ENCODE data around the gene CD38.

CD38 gene

DNA sequence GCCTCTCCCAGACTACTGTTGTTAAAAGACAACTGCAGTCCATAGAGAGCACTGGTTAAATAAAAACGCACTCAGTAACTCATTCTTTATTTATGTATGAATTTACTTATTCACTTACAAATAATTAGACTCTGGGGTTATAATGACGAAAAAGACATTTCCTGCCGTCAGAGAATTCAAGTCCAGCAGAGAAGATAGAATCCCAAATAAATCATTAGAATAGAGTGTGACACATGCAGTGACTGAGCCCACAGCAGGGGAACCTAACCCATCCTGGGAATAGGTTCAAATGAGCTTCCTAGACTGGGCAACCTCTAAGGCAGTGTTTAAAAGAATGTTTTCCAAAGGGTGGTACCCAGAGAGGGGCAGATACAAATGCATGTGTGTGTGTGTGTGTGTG lies 106.5 kb downstream of the CD38 start:
- FAIRE-seq (no peak), DNase-seq (ENCODE audit: insufficient read length, low spot score) (no peak)

DNA sequence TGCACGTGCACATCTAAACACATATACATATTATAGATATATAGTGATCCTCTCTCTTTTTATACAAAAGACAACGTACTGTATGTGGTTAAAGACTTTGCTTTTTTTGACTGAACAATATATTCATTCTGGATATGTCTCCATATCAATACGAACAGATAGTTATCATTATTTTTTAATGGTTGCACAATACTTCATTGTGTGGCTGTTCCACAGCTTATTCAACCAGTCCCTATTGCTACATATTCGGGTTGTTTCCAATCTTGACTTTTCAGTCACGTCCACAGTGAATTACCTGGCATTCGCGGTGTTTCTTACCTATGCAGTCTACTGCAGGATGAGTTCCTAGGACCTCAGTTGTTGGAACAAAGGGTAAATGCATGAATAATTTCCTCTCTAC lies 107.3 kb downstream of the CD38 start:
- FAIRE-seq (no peak), DNase-seq (ENCODE audit: insufficient read length, low spot score) (no peak)
- TF ChIP-seq POU2F2 (IDR thresholded peaks at IDR 0.05; ENCODE audit: low read depth, low read length), result no peak

More for the DNA sequence above, 106.5 kb downstream of the CD38 start:
- TF ChIP-seq POLR2A (IDR thresholded peaks at IDR 0.05; ENCODE audit: low read depth, low read length), result no peak
- no peak for TF ChIP-seq POU2F2 (IDR thresholded peaks at IDR 0.05; ENCODE audit: low read depth, low read length)
- no peak for TF ChIP-seq PAX5 (IDR thresholded peaks at IDR 0.05; ENCODE audit: insufficient read depth, low read length, severe bottlenecking)
- no peak for TF ChIP-seq SPI1 (IDR thresholded peaks at IDR 0.05; ENCODE audit: low read depth, low read length)
- no peak for TF ChIP-seq TAF1 (IDR thresholded peaks at IDR 0.05; ENCODE audit: low read depth, low read length)
- no peak for TF ChIP-seq POLR2AphosphoS5 (IDR thresholded peaks at IDR 0.05; ENCODE audit: low read depth, low read length)

DNA sequence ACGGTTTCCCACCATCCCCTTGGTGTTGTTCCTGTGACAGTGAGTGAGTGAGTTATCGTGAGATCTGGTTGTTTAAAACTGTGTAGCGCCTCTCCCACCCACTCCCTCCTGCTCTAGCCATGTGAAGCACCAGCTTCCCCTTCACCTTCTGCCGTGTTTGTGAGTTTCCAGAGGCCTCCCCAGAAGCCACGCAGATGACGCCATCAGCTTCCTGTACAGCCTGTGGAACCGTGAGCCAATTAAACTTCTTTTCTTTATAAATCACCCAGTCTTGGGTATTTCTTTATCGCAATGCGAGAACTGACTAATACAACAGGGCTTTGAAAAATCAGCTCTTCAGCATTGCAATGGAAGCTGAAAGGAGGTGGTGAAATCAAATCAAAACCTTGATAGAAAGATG lies 110.4 kb downstream of the CD38 start:
- no peak for FAIRE-seq
- DNase-seq (ENCODE audit: insufficient read length, low spot score), result no peak
- TF ChIP-seq SPI1 (IDR thresholded peaks at IDR 0.05; ENCODE audit: low read depth, low read length) (no peak), PAX5 (IDR thresholded peaks at IDR 0.05; ENCODE audit: insufficient read depth, low read length, severe bottlenecking) (no peak), POU2F2 (IDR thresholded peaks at IDR 0.05; ENCODE audit: low read depth, low read length) (no peak), POLR2A (IDR thresholded peaks at IDR 0.05; ENCODE audit: low read depth, low read length) (no peak), TAF1 (IDR thresholded peaks at IDR 0.05; ENCODE audit: low read depth, low read length) (no peak), POLR2AphosphoS5 (IDR thresholded peaks at IDR 0.05; ENCODE audit: low read depth, low read length) (no peak)

DNA sequence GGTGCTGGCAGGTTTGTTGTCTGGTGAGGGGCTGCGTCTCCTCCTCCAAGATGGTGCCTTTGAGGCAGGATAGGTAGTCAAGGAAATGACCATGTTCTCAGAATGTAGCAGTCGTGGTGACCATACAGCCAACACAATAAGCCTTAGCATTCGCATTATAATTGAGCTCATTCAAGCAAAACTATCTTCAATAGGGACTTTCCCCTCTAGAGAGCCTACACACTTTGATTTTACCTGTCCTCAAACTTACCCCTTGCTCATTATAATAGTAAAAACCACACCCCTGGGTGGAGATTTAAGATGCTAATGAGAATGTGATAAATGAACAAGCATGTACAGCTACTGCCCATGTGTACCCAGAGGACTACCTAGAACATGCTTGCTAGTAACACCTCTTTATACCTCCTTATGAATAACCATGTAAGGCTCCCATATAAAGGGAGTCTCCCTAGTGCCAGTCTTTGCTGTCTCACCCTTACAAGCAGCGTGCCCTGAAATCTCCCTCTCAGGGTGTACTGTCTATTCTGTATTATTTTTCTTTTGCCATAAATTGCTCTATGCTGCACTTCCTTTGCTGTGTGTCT lies 112.2 kb downstream of the CD38 start:
- peak; percentile 73 for FAIRE-seq
- TF ChIP-seq POU2F2 (IDR thresholded peaks at IDR 0.05; ENCODE audit: low read depth, low read length) (no peak), SPI1 (IDR thresholded peaks at IDR 0.05; ENCODE audit: low read depth, low read length) (no peak), PAX5 (IDR thresholded peaks at IDR 0.05; ENCODE audit: insufficient read depth, low read length, severe bottlenecking) (no peak), TAF1 (IDR thresholded peaks at IDR 0.05; ENCODE audit: low read depth, low read length) (no peak), POLR2A (IDR thresholded peaks at IDR 0.05; ENCODE audit: low read depth, low read length) (no peak), POLR2AphosphoS5 (IDR thresholded peaks at IDR 0.05; ENCODE audit: low read depth, low read length) (no peak)
- no peak for DNase-seq (ENCODE audit: insufficient read length, low spot score)

DNA sequence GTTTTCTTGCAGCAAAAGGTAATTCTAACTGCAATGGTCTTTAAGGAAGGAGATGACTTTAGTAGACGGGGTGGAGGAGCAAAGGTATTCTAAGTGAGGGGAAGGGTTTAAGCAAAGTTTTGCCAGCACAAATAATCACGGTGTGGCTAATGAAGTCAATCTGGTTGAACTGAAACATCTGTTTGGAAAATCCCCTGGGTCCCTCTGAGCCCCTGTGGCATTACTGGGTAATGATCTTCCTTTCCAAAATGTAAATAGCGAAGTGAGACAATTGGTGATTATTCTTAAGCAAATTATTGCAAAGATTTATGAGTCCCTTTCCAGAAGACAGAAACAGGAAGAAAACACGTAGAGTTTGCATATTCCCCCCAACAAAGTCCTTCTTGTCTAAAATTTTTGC lies 113.2 kb downstream of the CD38 start:
- FAIRE-seq (no peak), DNase-seq (ENCODE audit: insufficient read length, low spot score) (no peak)
- no peak for TF ChIP-seq POU2F2 (IDR thresholded peaks at IDR 0.05; ENCODE audit: low read depth, low read length)
- no peak for TF ChIP-seq POLR2A (IDR thresholded peaks at IDR 0.05; ENCODE audit: low read depth, low read length)
- no peak for TF ChIP-seq PAX5 (IDR thresholded peaks at IDR 0.05; ENCODE audit: insufficient read depth, low read length, severe bottlenecking)
- TF ChIP-seq TAF1 (IDR thresholded peaks at IDR 0.05; ENCODE audit: low read depth, low read length), result no peak
- 0 out of 2 replicates have a peak, but pooled peaks have one; percentile 10 for TF ChIP-seq SPI1 (IDR thresholded peaks at IDR 0.05; ENCODE audit: low read depth, low read length)
- TF ChIP-seq POLR2AphosphoS5 (IDR thresholded peaks at IDR 0.05; ENCODE audit: low read depth, low read length), result no peak

DNA sequence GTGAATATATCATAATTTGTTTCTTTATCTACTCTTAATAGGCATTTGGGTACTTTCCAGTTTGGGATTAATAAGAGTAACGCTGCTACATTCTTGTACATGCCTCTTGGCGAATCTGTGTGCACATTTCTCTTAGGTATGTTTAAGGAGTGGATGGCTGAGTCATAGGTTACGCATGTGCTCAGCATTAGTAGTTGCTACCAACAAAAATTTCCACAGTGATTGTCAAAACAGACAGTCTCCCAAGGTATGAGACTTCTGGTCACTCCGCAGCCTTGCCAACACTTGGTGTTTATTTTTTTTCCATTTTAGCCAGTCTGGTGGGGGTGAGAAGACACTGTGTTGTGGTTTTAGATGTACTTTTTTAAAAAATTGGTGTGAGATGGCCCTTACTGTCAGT lies 115.8 kb downstream of the CD38 start:
- TF ChIP-seq TAF1 (IDR thresholded peaks at IDR 0.05; ENCODE audit: low read depth, low read length) (no peak), POLR2A (IDR thresholded peaks at IDR 0.05; ENCODE audit: low read depth, low read length) (no peak), POLR2AphosphoS5 (IDR thresholded peaks at IDR 0.05; ENCODE audit: low read depth, low read length) (no peak), SPI1 (IDR thresholded peaks at IDR 0.05; ENCODE audit: low read depth, low read length) (no peak), POU2F2 (IDR thresholded peaks at IDR 0.05; ENCODE audit: low read depth, low read length) (no peak), PAX5 (IDR thresholded peaks at IDR 0.05; ENCODE audit: insufficient read depth, low read length, severe bottlenecking) (no peak)
- no peak for FAIRE-seq
- no peak for DNase-seq (ENCODE audit: insufficient read length, low spot score)

DNA sequence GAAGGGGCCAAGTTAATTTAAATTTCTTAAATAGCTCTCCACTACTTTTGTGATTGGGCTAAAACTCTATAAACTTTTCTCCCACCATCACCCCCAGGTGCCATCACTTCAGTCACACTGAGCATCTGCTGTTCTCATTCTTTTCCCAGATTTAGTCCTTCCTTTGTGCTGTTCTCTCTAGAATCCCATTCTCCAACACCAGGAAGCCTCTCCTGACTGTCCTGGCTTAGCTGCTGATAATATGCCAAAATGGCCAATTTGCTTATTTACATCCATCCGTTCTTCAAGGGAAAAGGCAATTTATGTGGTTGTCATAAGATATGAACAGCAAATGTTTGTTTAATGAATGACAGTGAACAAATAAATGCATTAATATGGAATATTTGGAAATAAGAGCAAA lies 116.3 kb downstream of the CD38 start:
- TF ChIP-seq POLR2A (IDR thresholded peaks at IDR 0.05; ENCODE audit: low read depth, low read length) (no peak), PAX5 (IDR thresholded peaks at IDR 0.05; ENCODE audit: insufficient read depth, low read length, severe bottlenecking) (no peak), POLR2AphosphoS5 (IDR thresholded peaks at IDR 0.05; ENCODE audit: low read depth, low read length) (no peak), TAF1 (IDR thresholded peaks at IDR 0.05; ENCODE audit: low read depth, low read length) (no peak), POU2F2 (IDR thresholded peaks at IDR 0.05; ENCODE audit: low read depth, low read length) (no peak), SPI1 (IDR thresholded peaks at IDR 0.05; ENCODE audit: low read depth, low read length) (no peak)
- FAIRE-seq, result no peak
- no peak for DNase-seq (ENCODE audit: insufficient read length, low spot score)

DNA sequence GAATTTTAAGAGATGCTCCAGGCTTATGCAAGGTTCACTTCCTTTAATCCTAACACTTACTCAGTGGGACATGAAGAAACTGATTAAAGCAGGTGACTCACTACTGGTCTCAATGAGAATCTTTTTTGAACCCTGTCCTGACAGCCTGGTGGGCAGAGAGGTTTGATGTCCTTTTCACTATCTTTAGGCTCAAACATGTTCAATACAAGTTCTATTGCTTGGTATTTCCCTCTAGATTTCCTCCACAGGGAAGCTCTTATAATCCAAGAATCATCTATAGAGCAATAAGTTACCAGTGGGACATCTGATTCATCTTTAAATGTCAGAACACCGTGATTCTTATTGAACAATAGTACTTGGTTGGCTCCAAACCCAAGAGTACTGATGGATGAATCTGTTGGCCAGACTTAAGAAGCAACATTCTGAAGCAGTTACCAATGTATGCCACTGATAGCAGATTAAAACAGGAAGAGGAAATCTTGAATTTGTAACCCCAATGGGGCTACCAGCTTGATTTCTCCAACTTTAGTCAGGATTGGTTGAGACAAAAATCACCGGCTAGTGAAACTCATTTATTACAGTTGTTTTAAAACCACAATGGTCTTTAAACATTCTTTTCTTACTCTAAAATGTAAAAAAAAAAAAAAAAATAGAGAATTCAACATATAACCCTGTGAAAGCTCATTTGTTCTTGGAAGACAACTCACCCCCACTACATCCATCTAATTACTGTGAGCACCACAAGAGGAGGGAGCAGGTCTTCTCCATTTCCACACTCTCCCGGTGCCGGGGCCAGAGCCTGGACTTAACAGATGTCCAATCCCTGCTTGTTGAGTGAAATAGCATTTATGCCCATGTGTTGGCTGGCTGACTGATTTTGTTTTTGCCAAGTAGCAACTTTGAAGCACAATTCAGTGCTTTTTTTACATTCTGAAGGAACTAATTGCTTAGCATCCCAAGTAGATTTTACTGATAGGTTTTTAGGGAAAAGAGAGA lies 117.1 kb downstream of the CD38 start:
- no peak for DNase-seq (ENCODE audit: insufficient read length, low spot score)
- FAIRE-seq, result no peak
- TF ChIP-seq POLR2A (IDR thresholded peaks at IDR 0.05; ENCODE audit: low read depth, low read length) (no peak), POU2F2 (IDR thresholded peaks at IDR 0.05; ENCODE audit: low read depth, low read length) (no peak), SPI1 (IDR thresholded peaks at IDR 0.05; ENCODE audit: low read depth, low read length) (no peak), TAF1 (IDR thresholded peaks at IDR 0.05; ENCODE audit: low read depth, low read length) (no peak), PAX5 (IDR thresholded peaks at IDR 0.05; ENCODE audit: insufficient read depth, low read length, severe bottlenecking) (no peak), POLR2AphosphoS5 (IDR thresholded peaks at IDR 0.05; ENCODE audit: low read depth, low read length) (no peak)

DNA sequence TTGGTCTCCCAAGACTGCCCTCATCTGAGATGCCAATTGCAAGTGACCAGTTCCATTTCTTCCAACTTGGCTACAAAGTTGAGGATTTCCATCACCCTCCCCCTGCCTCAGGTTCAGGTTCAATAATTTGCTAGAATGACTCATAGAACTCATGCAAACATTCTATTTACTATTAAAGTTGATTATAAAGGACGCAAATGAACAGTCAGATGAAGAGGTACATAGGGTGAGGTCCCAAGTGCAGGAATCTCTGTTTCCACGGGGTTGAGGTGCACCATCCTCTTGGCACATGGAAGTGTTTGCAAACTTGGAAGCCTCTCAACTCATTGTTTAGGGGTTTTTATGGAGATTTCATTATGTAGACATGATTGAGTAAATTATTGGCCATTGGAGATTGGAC lies 119.4 kb downstream of the CD38 start:
- DNase-seq (ENCODE audit: insufficient read length, low spot score) (no peak), FAIRE-seq (no peak)
- TF ChIP-seq POU2F2 (IDR thresholded peaks at IDR 0.05; ENCODE audit: low read depth, low read length) (no peak), PAX5 (IDR thresholded peaks at IDR 0.05; ENCODE audit: insufficient read depth, low read length, severe bottlenecking) (no peak), TAF1 (IDR thresholded peaks at IDR 0.05; ENCODE audit: low read depth, low read length) (no peak), POLR2A (IDR thresholded peaks at IDR 0.05; ENCODE audit: low read depth, low read length) (no peak), SPI1 (IDR thresholded peaks at IDR 0.05; ENCODE audit: low read depth, low read length) (no peak)

All from GM12891 (cell line).